CD4-positive, alpha-beta T cell treated with Interleukin-4 for 4 hours (primary cell): ENCODE measurements around the gene DEGS2.
A peak's percentile ranks its signal among the peaks of the same experiment; 100 is the strongest.

Experiments
- DNase-seq: peaks from one replicate; pipeline ENCODE4 v3.0.0-alpha.2; 2020

Gene DEGS2

DNA sequence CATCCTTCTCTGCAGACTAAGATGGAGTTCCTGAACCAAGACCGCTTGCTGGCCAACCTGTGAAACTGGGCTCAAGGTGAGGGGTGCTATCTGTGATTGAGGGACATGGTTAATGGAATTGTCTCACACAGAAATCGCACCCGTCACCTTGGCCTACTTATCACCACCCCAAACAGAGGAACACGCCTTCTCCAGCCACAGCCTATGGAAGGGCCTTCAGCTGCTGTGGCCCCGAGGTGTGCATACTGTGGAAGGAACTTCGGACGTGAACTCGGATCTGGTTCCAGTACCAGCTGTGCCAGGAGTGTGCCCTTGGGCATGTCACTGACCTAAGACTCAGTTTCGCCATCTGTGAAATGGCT, 49.9 kb downstream of the DEGS2 start:
- DNase-seq: no peak

DNA sequence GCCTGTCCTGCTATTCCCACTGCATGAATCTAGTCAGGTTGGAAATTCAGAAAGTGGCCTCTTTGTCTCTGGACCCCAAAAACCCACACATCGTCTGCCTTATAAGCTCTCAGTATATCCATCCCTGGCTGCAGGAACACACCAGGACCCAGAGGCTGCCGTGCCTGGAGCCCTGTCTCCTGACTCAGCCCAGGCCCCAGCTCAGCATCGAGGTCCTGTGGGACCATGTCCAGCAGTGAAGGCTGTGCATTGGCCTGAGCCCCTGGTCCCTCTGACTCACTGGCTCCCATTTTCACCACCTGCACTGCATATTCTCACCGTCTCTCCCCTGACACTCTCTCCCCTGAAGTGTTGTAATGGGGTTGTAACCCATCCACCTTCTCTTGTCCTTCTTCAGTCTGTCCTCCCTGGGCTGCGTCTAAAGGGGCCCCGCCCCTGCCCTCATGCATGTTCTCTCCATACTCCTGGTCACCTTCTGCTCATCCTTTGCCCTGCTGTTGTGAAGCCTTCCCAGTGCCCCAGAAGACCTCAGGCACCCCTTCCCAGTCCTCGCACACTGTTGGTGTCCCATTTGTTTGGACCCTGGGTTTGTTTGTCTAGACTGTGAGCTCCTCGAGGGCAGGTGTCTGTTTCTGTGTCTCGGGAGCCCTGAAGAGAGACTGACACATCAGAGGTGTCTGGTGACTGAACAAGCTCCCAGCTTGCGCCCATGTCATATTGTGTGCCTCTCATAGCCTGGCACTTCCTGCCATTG, 50.4 kb downstream of the DEGS2 start:
- no peak for DNase-seq

- peak; percentile 81 for DNase-seq
These were observed 51.2 kb downstream of the DEGS2 start for GRCh38 chr14:100108042-100108825.

- no peak for DNase-seq
These were observed 52.2 kb downstream of the DEGS2 start for GRCh38 chr14:100107236-100107635.

- DNase-seq: peak; percentile 53
These were observed 53.0 kb downstream of the DEGS2 start for GRCh38 chr14:100106250-100107112.

- DNase-seq: no peak
These were observed 53.9 kb downstream of the DEGS2 start for GRCh38 chr14:100105357-100106169.

DNA sequence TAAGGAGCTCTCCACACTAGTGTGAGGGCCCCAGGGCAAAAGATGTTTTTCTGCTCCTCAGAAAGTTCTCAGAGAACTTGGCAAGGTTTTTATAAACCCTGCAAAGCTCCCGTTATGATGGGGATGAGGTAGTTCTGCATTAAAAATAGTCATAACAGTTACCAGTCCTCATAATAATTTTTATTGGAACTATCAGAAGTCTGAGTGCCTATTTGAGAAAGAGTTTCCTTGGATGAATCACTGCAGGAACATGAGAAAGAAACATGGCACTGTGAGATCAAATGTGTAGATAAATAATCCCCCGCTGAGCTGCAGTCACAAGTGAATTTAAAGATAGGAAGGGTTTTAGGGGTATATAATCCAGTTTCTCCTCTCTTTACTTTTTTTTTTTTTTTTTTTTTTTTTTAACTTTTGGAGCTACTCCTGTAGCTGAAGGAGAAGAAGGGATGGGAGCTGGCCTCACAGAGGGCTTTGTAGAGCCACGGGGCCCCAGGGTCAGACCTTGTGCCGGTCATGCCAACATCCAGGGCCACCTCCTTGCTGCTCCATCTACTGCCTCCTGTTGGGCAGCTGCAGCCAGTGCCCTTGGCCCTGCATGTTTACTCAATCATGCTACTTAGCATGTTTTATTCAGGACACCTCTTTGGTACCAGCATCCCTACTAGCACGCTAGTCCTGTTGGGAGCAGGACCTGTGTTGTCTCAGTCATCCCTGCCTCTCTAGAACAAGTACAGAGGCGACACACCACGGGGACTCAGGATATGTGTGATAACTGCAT, 54.7 kb downstream of the DEGS2 start:
- DNase-seq: no peak

DNA sequence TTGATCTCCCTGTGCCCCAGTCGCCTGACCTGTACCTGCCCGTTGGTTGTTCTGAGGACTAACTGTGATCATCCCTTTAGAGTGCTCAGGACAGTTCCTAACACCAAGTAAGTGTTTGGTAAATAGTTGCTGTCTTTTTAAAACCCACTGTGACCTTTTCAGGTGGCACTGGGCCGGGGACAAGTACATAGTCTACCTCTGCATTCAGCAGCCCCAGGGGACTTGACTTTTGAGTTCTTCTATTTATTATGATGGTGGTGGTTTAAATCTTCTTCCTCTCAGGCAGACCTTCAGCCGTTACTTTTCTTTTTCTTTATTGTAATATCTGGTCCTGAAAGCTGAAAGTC, 55.5 kb downstream of the DEGS2 start:
- no peak for DNase-seq

DNA sequence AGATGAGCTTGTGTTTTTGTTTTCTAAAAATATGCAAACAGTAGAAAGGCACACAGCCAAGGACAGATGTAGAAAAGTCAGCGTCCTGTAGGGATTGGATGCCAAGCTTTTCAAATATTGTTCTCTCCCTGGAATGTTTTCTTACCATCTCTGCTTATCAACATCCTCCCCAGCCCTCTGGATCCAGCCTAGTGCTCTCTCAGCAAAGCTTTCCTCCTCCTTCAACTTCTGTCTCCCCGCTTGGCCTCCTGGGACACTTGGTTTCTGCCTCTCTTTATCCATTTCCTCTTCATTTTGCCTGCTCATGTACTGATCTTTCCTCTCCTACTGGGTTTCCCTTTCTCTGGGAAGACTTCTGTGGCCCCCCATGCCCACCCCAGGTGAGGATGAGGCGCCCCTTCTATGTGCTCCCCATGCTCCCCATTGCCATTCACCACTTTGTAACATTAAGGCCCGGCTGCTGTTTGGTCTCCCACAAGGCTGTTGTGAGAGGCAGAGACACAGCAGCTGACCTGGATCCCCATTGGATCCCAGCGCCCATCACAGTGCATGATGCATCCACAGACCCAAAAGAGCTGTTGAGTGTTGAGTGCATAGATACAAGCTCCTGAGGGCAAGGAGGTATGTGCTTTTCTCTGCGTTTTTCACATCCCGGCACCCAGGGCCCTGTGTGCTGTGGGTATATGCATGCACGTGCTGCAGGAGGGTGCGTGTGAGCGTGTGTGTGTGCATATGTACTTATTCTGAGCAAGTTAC, 56.0 kb downstream of the DEGS2 start:
- DNase-seq: no peak

DNA sequence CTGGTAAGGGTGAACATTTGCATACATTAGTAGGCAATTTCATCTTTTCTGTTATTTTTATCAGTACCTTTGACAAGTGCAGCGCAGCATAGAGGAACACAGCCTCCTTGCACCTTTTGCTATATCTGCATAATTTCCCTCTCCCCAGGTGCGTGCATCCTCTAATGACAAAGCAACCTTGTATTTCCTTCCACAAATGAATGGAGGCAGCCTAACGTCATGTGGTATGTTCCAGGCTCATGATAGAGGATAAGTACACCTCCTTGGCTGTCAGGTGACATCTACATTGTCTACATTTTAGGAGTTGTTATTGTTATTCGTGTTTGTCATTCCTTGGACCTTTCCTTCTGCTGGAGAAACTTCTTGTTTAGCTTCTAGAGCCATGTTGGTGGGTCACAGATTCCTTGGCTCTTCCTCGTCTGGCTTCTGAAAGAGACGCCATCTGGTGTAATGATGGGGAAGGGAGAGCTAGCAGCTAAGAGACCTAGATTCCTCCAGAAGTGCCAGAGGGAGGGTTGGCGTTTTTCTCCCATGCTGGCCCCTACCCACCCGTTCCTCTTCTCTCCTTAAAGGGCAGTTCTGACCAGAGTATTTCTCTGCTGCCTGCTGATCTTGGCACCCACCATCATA, 57.2 kb downstream of the DEGS2 start:
- DNase-seq: no peak

DNA sequence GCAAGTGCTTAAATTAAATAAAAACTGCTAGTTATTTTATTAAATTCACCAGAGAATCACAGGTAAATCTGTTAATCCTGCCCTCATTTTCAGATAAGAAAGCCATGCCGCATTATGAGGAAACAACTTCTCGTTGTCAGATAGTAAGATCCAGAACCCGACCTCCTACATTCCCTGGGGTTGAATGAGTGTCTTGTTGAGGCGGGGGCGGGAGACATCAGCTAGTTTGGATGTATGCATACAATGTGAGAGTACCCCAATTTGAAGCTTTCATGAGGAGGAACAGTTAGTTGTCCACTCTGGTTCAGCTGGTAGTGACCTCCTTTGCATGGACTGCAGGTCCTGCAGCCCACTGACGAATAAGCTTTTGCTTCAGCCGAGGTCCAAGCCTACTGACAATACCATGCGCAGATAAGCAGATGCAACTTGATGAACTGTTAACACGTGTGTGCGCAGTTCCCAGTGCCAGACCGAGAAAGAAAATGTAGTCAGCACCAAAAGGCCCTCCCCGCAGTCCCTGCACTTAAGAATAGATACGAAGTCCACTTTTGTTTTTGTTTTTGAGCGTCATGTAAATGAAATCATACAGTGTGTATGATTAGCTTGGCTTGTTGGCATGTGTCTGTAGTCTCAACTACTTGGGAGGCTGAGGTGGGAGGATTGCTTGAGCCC, 59.3 kb downstream of the DEGS2 start:
- DNase-seq: no peak

DNA sequence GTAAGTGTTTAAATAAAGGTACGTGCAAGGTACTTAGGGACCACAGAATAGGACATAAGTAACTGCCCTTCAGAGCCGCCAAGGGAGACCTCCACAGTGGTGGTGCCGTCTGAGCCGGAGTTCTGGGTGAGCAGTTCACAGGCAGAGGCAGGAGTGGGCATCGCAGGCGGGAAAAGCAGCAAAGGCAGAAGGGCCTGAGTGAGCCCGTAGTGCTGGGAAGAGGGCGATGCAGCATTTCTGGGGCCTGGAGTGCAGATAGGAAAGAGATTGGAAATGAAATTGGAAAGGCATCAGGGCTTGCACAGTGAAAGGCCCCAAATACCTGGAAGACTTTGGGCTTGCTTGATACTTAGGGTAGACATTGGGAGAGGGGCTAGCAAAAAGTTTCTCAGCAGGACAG, 61.3 kb downstream of the DEGS2 start:
- no peak for DNase-seq

DNA sequence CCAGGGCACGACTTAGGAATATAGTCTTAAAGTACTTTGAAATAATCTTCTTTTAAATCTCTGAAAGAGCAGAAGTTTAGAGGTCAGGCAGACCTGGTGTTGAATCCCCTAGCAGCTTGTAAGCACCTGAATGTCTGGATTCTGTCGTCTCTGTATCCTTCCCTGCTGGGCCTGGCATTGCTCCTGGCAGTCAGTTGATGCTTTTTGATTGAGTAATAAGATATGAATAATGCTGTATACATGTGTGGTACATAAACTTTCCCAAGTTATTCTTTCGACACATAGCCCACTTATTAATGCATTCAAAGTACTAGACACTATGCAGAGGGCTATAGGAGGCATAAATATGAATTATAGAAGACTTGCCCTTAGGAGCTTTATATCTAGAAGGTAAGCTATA, 62.8 kb downstream of the DEGS2 start:
- DNase-seq: no peak
